Lower leg skin (tissue), 4 donors: ENCODE results near the gene PPM1E. TPM values are rescaled to one million over a fixed set of nuclear protein-coding genes. Genes with fewer than 3 reads are reported as not detected.

Source experiments
- DNase-seq, 2 donors: peaks; one replicate each; pipeline ENCODE4 v3.0.0-alpha.2; 2019; ENCODE audit warnings: low spot score in 2 of 2
- H3K4me3 ChIP-seq: fragments of 200-600 bp; sonication (generic); 2 replicates; pipeline ENCODE4 v1.5.1; 2017; ENCODE audit warnings: mild to moderate bottlenecking, low read depth; ENCODE audit not compliant: poor library complexity, severe bottlenecking
- CTCF ChIP-seq, 3 donors: fragments of 450-650 bp; IDR thresholded peaks; one replicate each; pipeline ENCODE4 v1.5.1; 2016; ENCODE audit warnings: antibody characterized with exemption in 3 of 3, mild to moderate bottlenecking in 3 of 3, moderate library complexity in 2 of 3
- POLR2A ChIP-seq, 2 donors: fragments of 450-650 bp; IDR thresholded peaks; one replicate each; pipeline ENCODE4 v1.6.1; 2016 to 2017; ENCODE audit warnings: antibody characterized with exemption in 2 of 2, mild to moderate bottlenecking in 1 of 2, moderate library complexity in 1 of 2
- WGBS, 2 donors: methylation state at CpG; one replicate each; pipeline ENCODE4 v1.1.5; 2018; 5-methylcytosine and 5-hydroxymethylcytosine counted together
- intact Hi-C: fragments of 100-400 bp; cut with DNase I; formaldehyde crosslinking; loops from one replicate; pipeline ENCODE4 v1.15.0; 2023; ENCODE audit warnings: low total_unique reads
- total RNA-seq, 4 donors: library from RNA; depleted of rRNA; stranded (reverse); fragments of >200 nt; gene quantifications; one replicate each; pipeline ENCODE4 v1.1.0, GENCODE V29; 2016

The PPM1E gene
- total RNA-seq, 4 donors from 2014 or later, result 0.06 to 0.21 (median 0.15) TPM; not detected in 1

GRCh38 chr17:58996968-58997367 lies 241.3 kb downstream of the PPM1E start:
- WGBS, 2 donors, result 76 to 80% methylated on average over 4 of the region's 4 CpGs
- no peak overlapping the region for H3K4me3 ChIP-seq
- no peak for TF ChIP-seq POLR2A (IDR thresholded peaks at IDR 0.05)
- TF ChIP-seq CTCF (IDR thresholded peaks at IDR 0.05), result no peak
- intact Hi-C loops, result no loop called here
- DNase-seq, result no peak

GRCh38 chr17:58997756-58998553 lies 242.3 kb downstream of the PPM1E start:
- intact Hi-C loops, result no loop called here
- 76% methylated on average over 7 of the region's 7 CpGs for WGBS, 2 donors
- TF ChIP-seq CTCF (IDR thresholded peaks at IDR 0.05), result no peak
- TF ChIP-seq POLR2A (IDR thresholded peaks at IDR 0.05), result no peak
- no peak overlapping the region for H3K4me3 ChIP-seq
- DNase-seq, result no peak

GRCh38 chr17:58998871-58999270 lies 243.2 kb downstream of the PPM1E start:
- WGBS, 2 donors, result 50 to 64% methylated on average over 4 of the region's 4 CpGs
- H3K4me3 ChIP-seq, result no peak overlapping the region
- intact Hi-C loops, result no loop called here
- no peak for DNase-seq
- no peak for TF ChIP-seq CTCF (IDR thresholded peaks at IDR 0.05)
- no peak for TF ChIP-seq POLR2A (IDR thresholded peaks at IDR 0.05)

- 96 to 100% methylated on average over 1 of the region's 1 CpG for WGBS, 2 donors
- intact Hi-C loops, result no loop called here
Measured at GRCh38 chr17:58999500-58999899, 243.8 kb downstream of the PPM1E start.

GRCh38 chr17:59000022-59000421 lies 244.4 kb downstream of the PPM1E start:
- TF ChIP-seq POLR2A (IDR thresholded peaks at IDR 0.05) (no peak), CTCF (IDR thresholded peaks at IDR 0.05) (no peak)
- no peak overlapping the region for H3K4me3 ChIP-seq
- 100% methylated on average over 1 of the region's 1 CpG for WGBS, 2 donors
- no peak for DNase-seq
- intact Hi-C loops, result no loop called here

More at GRCh38 chr17:58999500-58999899, 243.8 kb downstream of the PPM1E start:
- no peak for DNase-seq
- no peak overlapping the region for H3K4me3 ChIP-seq
- TF ChIP-seq CTCF (IDR thresholded peaks at IDR 0.05) (no peak), POLR2A (IDR thresholded peaks at IDR 0.05) (no peak)
